Esophagus muscularis mucosa (tissue), 4 donors: ENCODE results near the gene GAMT.

ENCODE experiments used
- CTCF ChIP-seq, 3 experiments: fragments of 200-600 bp in 2 of 3; fragments of 450-650 bp in 1 of 3; sonication (generic) in 2 of 3; IDR thresholded peaks; one replicate each; pipeline ENCODE4 v1.5.1; 2017 to 2019; ENCODE audit warnings: antibody characterized with exemption in 3 of 3, mild to moderate bottlenecking in 2 of 3, moderate library complexity in 1 of 3
- EP300 ChIP-seq: sonication (generic); formaldehyde crosslinking; IDR thresholded peaks from one replicate; pipeline ENCODE4 v1.6.1; 2017; ENCODE audit warnings: antibody characterized with exemption
- POLR2A ChIP-seq: fragments of 450-650 bp; IDR thresholded peaks from one replicate; pipeline ENCODE4 v1.6.1; 2017; ENCODE audit warnings: antibody characterized with exemption, moderate library complexity, mild to moderate bottlenecking, low read depth
- POLR2AphosphoS5 ChIP-seq, 2 donors: sonication (generic); formaldehyde crosslinking; IDR thresholded peaks; one replicate each; pipeline ENCODE4 v1.6.1; 2017; ENCODE audit warnings: antibody characterized with exemption in 2 of 2

GRCh38 chr19:1373534-1374249 is 27.6 kb downstream of the GAMT start:
- no peak for TF ChIP-seq POLR2A
- TF ChIP-seq CTCF (IDR thresholded peaks at IDR 0.05), result no peak
- TF ChIP-seq POLR2AphosphoS5 (IDR thresholded peaks at IDR 0.05), result peak; percentile 31 to 45
- no peak for TF ChIP-seq EP300
